GM12878 (cell line): Measurements from ENCODE around the gene ACOX1. TPM values are rescaled to one million over a fixed set of nuclear protein-coding genes. Genes with fewer than 3 reads are reported as not detected.

Experiments
- ATAC-seq: fragments of 200-7000 bp; cut with Tn5 transposase; 3 replicates; pipeline ENCODE4 v1.9.1; 2020; ENCODE audit warnings: mild to moderate bottlenecking, moderate library complexity
- BruUV-seq: library from RNA; stranded (reverse); fragments of 400-500 nt; replicated peaks from 2 replicates; lab custom pipeline; 2021; lab: Mats Ljungman, UMichigan
- CTCF ChIA-PET: fragments of 300-600 bp; sonication (Branson Sonifier 250); formaldehyde crosslinking; extraction: SDS; loops from one replicate; lab custom pipeline; 2021; ENCODE audit warnings: inconsistent platforms; lab: Yijun Ruan, JAX
- POLR2A ChIA-PET: fragments of 350-600 bp; formaldehyde crosslinking; extraction: SDS; loops from one replicate; lab custom pipeline; 2021; ENCODE audit warnings: inconsistent platforms; lab: Charles Lee
- RAD21 ChIA-PET: fragments of 300-600 bp; sonication (Branson Sonifier 250); formaldehyde crosslinking; loops from one replicate; lab custom pipeline; 2023; ENCODE audit warnings: antibody characterized with exemption; ENCODE audit not compliant: unreplicated experiment; lab: Charles Lee
- SMC1A ChIA-PET: fragments of 300-600 bp; sonication (Branson Sonifier 250); formaldehyde crosslinking; loops from one replicate; lab custom pipeline; 2023; ENCODE audit not compliant: unreplicated experiment, uncharacterized antibody; lab: Charles Lee
- DNase-seq: peaks from one replicate; pipeline ENCODE4 v3.0.0-alpha.2; 2011; ENCODE audit warnings: low read depth, low spot score
- FAIRE-seq: peaks from 3 replicates; lab custom pipeline; 2011; peaks lifted over from hg19 to GRCh38; lab: Jason Lieb, UNC
- H2AFZ ChIP-seq: 2 replicates; pipeline ENCODE4 v1.6.0; 2011; ENCODE audit warnings: low read depth, low read length, control low read depth; ENCODE audit not compliant: control insufficient read depth
- H3K27ac ChIP-seq: 2 replicates; pipeline ENCODE4 v1.5.1; 2011; ENCODE audit warnings: control low read depth; ENCODE audit not compliant: control insufficient read depth, insufficient read depth
- H3K27me3 ChIP-seq, 2 experiments: replicated peaks in 1 of 2; 2 replicates each; pipeline versions ENCODE4 v1.6.0 to v1.6.1; 2011; ENCODE audit warnings: low read length in 1 of 2; ENCODE audit not compliant: control insufficient read depth in 2 of 2, insufficient read depth in 2 of 2
- H3K36me3 ChIP-seq, 2 experiments: 2 replicates each; pipeline ENCODE4 v1.5.1; 2011; ENCODE audit warnings: low read length in 1 of 2; ENCODE audit not compliant: control insufficient read depth in 2 of 2, insufficient read depth in 2 of 2
- H3K4me1 ChIP-seq: 2 replicates; pipeline ENCODE4 v1.6.1; 2011; ENCODE audit warnings: mild to moderate bottlenecking, low read length, moderate library complexity, mixed read lengths; ENCODE audit not compliant: control insufficient read depth, insufficient read depth
- H3K4me2 ChIP-seq: 2 replicates; pipeline ENCODE4 v1.6.0; 2011; ENCODE audit warnings: control low read depth; ENCODE audit not compliant: control insufficient read depth, insufficient read depth
- H3K4me3 ChIP-seq: fragments of 200-600 bp; sonication (generic); 2 replicates; pipeline ENCODE4 v1.5.1; 2016
- H3K79me2 ChIP-seq: 2 replicates; pipeline ENCODE4 v1.6.0; 2011; ENCODE audit warnings: low read length; ENCODE audit not compliant: control insufficient read depth, insufficient read depth
- H3K9ac ChIP-seq: 2 replicates; pipeline ENCODE4 v1.8.0; 2011; ENCODE audit warnings: low read length, control low read depth, mixed read lengths; ENCODE audit not compliant: control insufficient read depth, insufficient read depth
- H3K9me3 ChIP-seq: replicated peaks from 3 replicates; pipeline ENCODE4 v1.5.1; 2011; ENCODE audit warnings: mild to moderate bottlenecking, low read length; ENCODE audit not compliant: control insufficient read depth, insufficient read depth
- H4K20me1 ChIP-seq: 2 replicates; pipeline ENCODE4 v1.6.0; 2011; ENCODE audit not compliant: control insufficient read depth, insufficient read depth
- POLR2A ChIP-seq: IDR thresholded peaks from 2 replicates; pipeline ENCODE4 v1.6.1; 2011; ENCODE audit warnings: low read depth, mild to moderate bottlenecking, low read length
- YBX1 ChIP-seq: fragments of 450-650 bp; IDR thresholded peaks from 2 replicates; pipeline ENCODE4 v1.6.1; 2016; ENCODE audit warnings: antibody characterized with exemption
- WGBS: methylation state at CpG from one replicate; pipeline ENCODE4 v1.1.6; 2016; ENCODE audit warnings: low lambda C conversion rate; ENCODE audit not compliant: insufficient replicate concordance, insufficient coverage; ENCODE audit errors: missing lambda C conversion rate; 5-methylcytosine and 5-hydroxymethylcytosine counted together
- in situ Hi-C: fragments of 300-500 bp; cut with MboI; formaldehyde crosslinking; loops from 9 replicates; pipeline ENCODE4 v1.14.3; 2018; ENCODE audit warnings: mixed read lengths
- intact Hi-C: fragments of 100-400 bp; cut with micrococcal nuclease; formaldehyde crosslinking; loops from one replicate; pipeline ENCODE4 v1.14.2; 2022; ENCODE audit not compliant: unreplicated experiment
- polyA plus RNA-seq, 11 experiments: library from polyadenylated mRNA; depleted of rRNA in 4 of 11; unstranded in 6 of 11; stranded (reverse) in 5 of 11; fragments of >200 nt; fragmentation: Nextera tagmentation in 4 of 11; fragmentation: Illumina TruSeq in 1 of 11; extraction: Ambion mirVana in 4 of 11; extraction: Trizol in 1 of 11; gene quantifications; 1 replicate in 1 of 11; 2 replicates in 10 of 11; pipeline versions ENCODE4 v1.2.1 to v1.2.3, GENCODE V29; 2011 to 2016; ENCODE audit warnings: inconsistent platforms in 2 of 11, missing spikeins in 2 of 11, low read depth in 1 of 11
- total RNA-seq, 4 experiments: library from RNA; depleted of rRNA in 3 of 4; stranded (reverse); fragments of >200 nt in 3 of 4; fragmentation: Illumina TruSeq in 1 of 4; extraction: Trizol in 1 of 4; gene quantifications; 2 replicates each; pipeline versions ENCODE4 v1.2.1 to v1.2.3, GENCODE V29; 2013 to 2021

The ACOX1 gene
- total and polyA plus RNA-seq, 10 of the 15 experiments (the other 5 are each of a cell fraction or from before 2014, with no cell fraction given) = 6.5 to 26.2 (median 21.6) TPM

DNA sequence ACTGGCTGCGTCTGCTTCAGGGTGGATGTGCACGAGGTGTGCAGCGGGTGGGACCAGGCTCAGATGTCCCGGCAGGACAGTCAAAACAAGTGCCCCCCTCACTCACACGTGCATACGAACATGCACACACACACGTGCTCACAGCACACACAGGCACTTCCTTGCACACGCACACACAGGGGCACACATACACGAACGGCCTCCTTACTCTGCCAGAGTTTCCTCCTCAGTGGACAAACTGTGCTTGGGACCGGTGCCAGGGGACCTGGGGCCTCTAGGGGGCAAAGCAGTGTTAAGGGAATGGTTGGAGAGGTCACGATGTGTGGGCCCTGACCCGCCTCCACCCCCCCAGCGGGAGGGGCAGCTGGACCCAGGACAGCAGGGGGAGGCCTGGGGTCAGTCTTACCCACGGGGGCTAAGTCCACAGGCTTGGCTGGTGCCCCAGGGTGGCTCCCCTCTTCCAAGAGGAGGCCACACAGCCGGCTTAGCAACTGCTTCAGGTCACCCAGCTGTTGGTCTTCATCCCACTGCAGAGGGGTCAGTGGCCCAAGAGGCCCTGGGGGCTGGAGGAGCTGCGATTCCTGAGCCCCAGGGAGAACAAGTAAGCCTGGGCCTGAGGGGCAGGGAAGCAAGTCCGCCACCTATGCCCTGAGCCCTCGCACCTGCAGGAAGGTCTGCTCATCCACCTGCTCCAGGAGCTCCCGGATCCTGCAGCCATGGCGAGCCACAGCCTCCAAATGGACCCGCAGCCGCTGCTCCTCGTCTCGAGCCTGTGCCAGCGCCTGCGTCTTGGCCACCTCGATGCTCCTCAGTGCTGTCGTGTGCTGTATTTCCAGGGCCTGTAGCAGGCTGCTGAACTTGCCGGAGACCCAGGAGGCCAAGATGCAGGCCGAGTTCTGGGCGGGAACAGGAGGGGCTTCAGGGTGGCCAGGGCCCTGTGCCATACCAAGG is 87.1 kb downstream of the ACOX1 start:
- no peak overlapping the region for H3K9ac ChIP-seq
- H3K27ac ChIP-seq = no peak overlapping the region
- no peak for ATAC-seq
- in situ Hi-C loops (no loop called here), intact Hi-C loops (no loop called here)
- H3K4me2 ChIP-seq = no peak overlapping the region
- ChIA-PET POLR2A (no interaction called here), RAD21 (no interaction called here), SMC1A (no interaction called here), CTCF (interaction anchor here (1.1 kb wide), 1 partner anchor 31 kb away, joined by 3 read pairs; no protein-coding TSS in a partner anchor)
- no peak overlapping the region for H2AFZ ChIP-seq
- no peak overlapping the region for H3K4me3 ChIP-seq
- H3K79me2 ChIP-seq = peaks cover 15% of the 10 kb centered on the region
- no peak for DNase-seq
- H3K9me3 ChIP-seq = no peaks in the 10 kb centered on the region
- H3K36me3 ChIP-seq = peaks cover 0 to 4% of the 10 kb centered on the region in 2 experiments; a peak in 3 of 4 replicates
- H3K27me3 ChIP-seq = no peaks in the 10 kb centered on the region
- H3K4me1 ChIP-seq = peaks cover 6% of the 10 kb centered on the region
- FAIRE-seq = no peak
- TF ChIP-seq POLR2A (peak; percentile 32), YBX1 (no peak)
- BruUV-seq = no TSS peak
- no peaks in the 10 kb centered on the region for H4K20me1 ChIP-seq
- WGBS = 89% methylated on average over 31 of the region's 32 CpGs

Other genes starting within 250 kb of the ACOX1 start
Only the 7 nearest of the 16 such genes appear.
- gene TRIM65, start 82.2 kb downstream of the ACOX1 start, total RNA-seq (2014; rRNA removed) = 21.0 and 26.0 TPM in 2 replicates
- 10.1 and 11.6 TPM in 2 replicates for gene TRIM65, start 82.2 kb downstream of the ACOX1 start, total RNA-seq (2014; rRNA removed; fragmentation: Illumina TruSeq; extraction: Trizol)
- 21.8 and 23.0 TPM in 2 replicates for gene TRIM65, start 82.2 kb downstream of the ACOX1 start, total RNA-seq (2021)
- 3.9 and 6.0 TPM in 2 replicates for gene TRIM65, start 82.2 kb downstream of the ACOX1 start, polyA plus RNA-seq (2011; rRNA removed)
- 7.2 and 10.0 TPM in 2 replicates for gene TRIM65, start 82.2 kb downstream of the ACOX1 start, polyA plus RNA-seq (2014; fragmentation: Illumina TruSeq; extraction: Trizol)
- 1 to 10 TPM; 1.4 to 3.8 TPM for gene TRIM65, start 82.2 kb downstream of the ACOX1 start, polyA plus RNA-seq (2014; fragmentation: Nextera tagmentation; extraction: Ambion mirVana)
- gene TRIM65, start 82.2 kb downstream of the ACOX1 start, polyA plus RNA-seq (2014; rRNA removed) = 18.8 and 19.5 TPM in 2 replicates
- gene TRIM65, start 82.2 kb downstream of the ACOX1 start, polyA plus RNA-seq (2016; fragmentation: Nextera tagmentation; extraction: Ambion mirVana) = 10 to 100 TPM in 1 of 2 experiments, 1 to 10 TPM in 1; 3.2 to 16.2 TPM
- 39.3 and 43.8 TPM in 2 replicates for gene MRPL38, start 74.3 kb downstream of the ACOX1 start, total RNA-seq (2014; rRNA removed)
- 49.3 and 52.1 TPM in 2 replicates for gene MRPL38, start 74.3 kb downstream of the ACOX1 start, total RNA-seq (2014; rRNA removed; fragmentation: Illumina TruSeq; extraction: Trizol)
- gene MRPL38, start 74.3 kb downstream of the ACOX1 start, total RNA-seq (2021) = 145 and 161 TPM in 2 replicates
- 21.8 and 54.1 TPM in 2 replicates for gene MRPL38, start 74.3 kb downstream of the ACOX1 start, polyA plus RNA-seq (2011; rRNA removed)
- 13.1 and 44.1 TPM in 2 replicates for gene MRPL38, start 74.3 kb downstream of the ACOX1 start, polyA plus RNA-seq (2014; fragmentation: Illumina TruSeq; extraction: Trizol)
- gene MRPL38, start 74.3 kb downstream of the ACOX1 start, polyA plus RNA-seq (2014; fragmentation: Nextera tagmentation; extraction: Ambion mirVana) = 10 to 100 TPM in 1 of 2 experiments, 1 to 10 TPM in 1; 6.6 to 20.1 TPM
- 76.9 and 84.1 TPM in 2 replicates for gene MRPL38, start 74.3 kb downstream of the ACOX1 start, polyA plus RNA-seq (2014; rRNA removed)
- 100 to 1,000 TPM; 204 to 205 TPM for gene MRPL38, start 74.3 kb downstream of the ACOX1 start, polyA plus RNA-seq (2016; fragmentation: Nextera tagmentation; extraction: Ambion mirVana)
- gene FBF1, start 38.1 kb downstream of the ACOX1 start, total RNA-seq (2014; rRNA removed) = 11.2 and 13.3 TPM in 2 replicates
- 5.8 and 6.5 TPM in 2 replicates for gene FBF1, start 38.1 kb downstream of the ACOX1 start, total RNA-seq (2014; rRNA removed; fragmentation: Illumina TruSeq; extraction: Trizol)
- gene FBF1, start 38.1 kb downstream of the ACOX1 start, total RNA-seq (2021) = 10.4 and 11.3 TPM in 2 replicates
- 0.88 and 2.2 TPM in 2 replicates for gene FBF1, start 38.1 kb downstream of the ACOX1 start, polyA plus RNA-seq (2011; rRNA removed)
- 1.2 and 4.2 TPM in 2 replicates for gene FBF1, start 38.1 kb downstream of the ACOX1 start, polyA plus RNA-seq (2014; fragmentation: Illumina TruSeq; extraction: Trizol)
- under 1 TPM; 0.29 to 0.35 TPM for gene FBF1, start 38.1 kb downstream of the ACOX1 start, polyA plus RNA-seq (2014; fragmentation: Nextera tagmentation; extraction: Ambion mirVana)
- 10.1 and 10.7 TPM in 2 replicates for gene FBF1, start 38.1 kb downstream of the ACOX1 start, polyA plus RNA-seq (2014; rRNA removed)
- gene FBF1, start 38.1 kb downstream of the ACOX1 start, polyA plus RNA-seq (2016; fragmentation: Nextera tagmentation; extraction: Ambion mirVana) = 10 to 100 TPM in 1 of 2 experiments, 1 to 10 TPM in 1; 8.1 to 15.0 TPM
- gene TEN1, start 74 bp upstream of the ACOX1 start, total RNA-seq (2014; rRNA removed) = 18.2 and 20.2 TPM in 2 replicates
- 15.1 and 15.6 TPM in 2 replicates for gene TEN1, start 74 bp upstream of the ACOX1 start, total RNA-seq (2014; rRNA removed; fragmentation: Illumina TruSeq; extraction: Trizol)
- 19.1 and 20.8 TPM in 2 replicates for gene TEN1, start 74 bp upstream of the ACOX1 start, total RNA-seq (2021)
- 11.2 and 18.9 TPM in 2 replicates for gene TEN1, start 74 bp upstream of the ACOX1 start, polyA plus RNA-seq (2011; rRNA removed)
- 1.3 and 9.8 TPM in 2 replicates for gene TEN1, start 74 bp upstream of the ACOX1 start, polyA plus RNA-seq (2014; fragmentation: Illumina TruSeq; extraction: Trizol)
- gene TEN1, start 74 bp upstream of the ACOX1 start, polyA plus RNA-seq (2014; fragmentation: Nextera tagmentation; extraction: Ambion mirVana) = 1 to 10 TPM; 1.1 to 5.4 TPM
- gene TEN1, start 74 bp upstream of the ACOX1 start, polyA plus RNA-seq (2014; rRNA removed) = 33.1 and 35.9 TPM in 2 replicates
- gene TEN1, start 74 bp upstream of the ACOX1 start, polyA plus RNA-seq (2016; fragmentation: Nextera tagmentation; extraction: Ambion mirVana) = 10 to 100 TPM; 16.6 to 23.0 TPM
- gene CDK3, start 21.7 kb upstream of the ACOX1 start, total RNA-seq (2014; rRNA removed) = 1.1 and 1.6 TPM in 2 replicates
- 3.5 and 4.0 TPM in 2 replicates for gene CDK3, start 21.7 kb upstream of the ACOX1 start, total RNA-seq (2014; rRNA removed; fragmentation: Illumina TruSeq; extraction: Trizol)
- gene CDK3, start 21.7 kb upstream of the ACOX1 start, total RNA-seq (2021) = 5.3 and 6.9 TPM in 2 replicates
- 4.1 and 7.0 TPM in 2 replicates for gene CDK3, start 21.7 kb upstream of the ACOX1 start, polyA plus RNA-seq (2011; rRNA removed)
- gene CDK3, start 21.7 kb upstream of the ACOX1 start, polyA plus RNA-seq (2014; fragmentation: Illumina TruSeq; extraction: Trizol) = 3.4 and 5.2 TPM in 2 replicates
- 1 to 10 TPM; 1.3 to 1.6 TPM for gene CDK3, start 21.7 kb upstream of the ACOX1 start, polyA plus RNA-seq (2014; fragmentation: Nextera tagmentation; extraction: Ambion mirVana)
- gene CDK3, start 21.7 kb upstream of the ACOX1 start, polyA plus RNA-seq (2014; rRNA removed) = 7.1 and 7.9 TPM in 2 replicates
- gene CDK3, start 21.7 kb upstream of the ACOX1 start, polyA plus RNA-seq (2016; fragmentation: Nextera tagmentation; extraction: Ambion mirVana) = 1 to 10 TPM; 3.5 to 4.5 TPM
- not detected in 2 replicates for gene EVPL, start 48.1 kb upstream of the ACOX1 start, total RNA-seq (2014; rRNA removed)
- not detected in 2 replicates for gene EVPL, start 48.1 kb upstream of the ACOX1 start, total RNA-seq (2014; rRNA removed; fragmentation: Illumina TruSeq; extraction: Trizol)
- 0.03 TPM in 2 replicates for gene EVPL, start 48.1 kb upstream of the ACOX1 start, total RNA-seq (2021)
- not detected in 2 replicates for gene EVPL, start 48.1 kb upstream of the ACOX1 start, polyA plus RNA-seq (2011; rRNA removed)
- gene EVPL, start 48.1 kb upstream of the ACOX1 start, polyA plus RNA-seq (2014; fragmentation: Illumina TruSeq; extraction: Trizol) = not detected in 2 replicates
- gene EVPL, start 48.1 kb upstream of the ACOX1 start, polyA plus RNA-seq (2014; fragmentation: Nextera tagmentation; extraction: Ambion mirVana) = not detected
- 0.01 TPM in 1 of 2 replicates, not detected in the other for gene EVPL, start 48.1 kb upstream of the ACOX1 start, polyA plus RNA-seq (2014; rRNA removed)
- not detected for gene EVPL, start 48.1 kb upstream of the ACOX1 start, polyA plus RNA-seq (2016; fragmentation: Nextera tagmentation; extraction: Ambion mirVana)
- 27.5 and 30.2 TPM in 2 replicates for gene SRP68, start 93.4 kb upstream of the ACOX1 start, total RNA-seq (2014; rRNA removed)
- 24.7 and 26.6 TPM in 2 replicates for gene SRP68, start 93.4 kb upstream of the ACOX1 start, total RNA-seq (2014; rRNA removed; fragmentation: Illumina TruSeq; extraction: Trizol)
- 66.7 and 68.5 TPM in 2 replicates for gene SRP68, start 93.4 kb upstream of the ACOX1 start, total RNA-seq (2021)
- gene SRP68, start 93.4 kb upstream of the ACOX1 start, polyA plus RNA-seq (2011; rRNA removed) = 68.5 and 84.8 TPM in 2 replicates
- gene SRP68, start 93.4 kb upstream of the ACOX1 start, polyA plus RNA-seq (2014; fragmentation: Illumina TruSeq; extraction: Trizol) = 73.5 and 74.9 TPM in 2 replicates
- 10 to 100 TPM; 29.5 to 41.9 TPM for gene SRP68, start 93.4 kb upstream of the ACOX1 start, polyA plus RNA-seq (2014; fragmentation: Nextera tagmentation; extraction: Ambion mirVana)
- 56.9 and 58.6 TPM in 2 replicates for gene SRP68, start 93.4 kb upstream of the ACOX1 start, polyA plus RNA-seq (2014; rRNA removed)
- gene SRP68, start 93.4 kb upstream of the ACOX1 start, polyA plus RNA-seq (2016; fragmentation: Nextera tagmentation; extraction: Ambion mirVana) = 10 to 100 TPM; 87.0 to 89.7 TPM